Measurements from ENCODE around the gene NRG2. TPM values are rescaled to one million over a fixed set of nuclear protein-coding genes. Genes with fewer than 3 reads are reported as not detected.

NRG2 gene
- not detected in 2 replicates for total RNA-seq (2014; rRNA removed; shearing (Covaris generic))

DNA sequence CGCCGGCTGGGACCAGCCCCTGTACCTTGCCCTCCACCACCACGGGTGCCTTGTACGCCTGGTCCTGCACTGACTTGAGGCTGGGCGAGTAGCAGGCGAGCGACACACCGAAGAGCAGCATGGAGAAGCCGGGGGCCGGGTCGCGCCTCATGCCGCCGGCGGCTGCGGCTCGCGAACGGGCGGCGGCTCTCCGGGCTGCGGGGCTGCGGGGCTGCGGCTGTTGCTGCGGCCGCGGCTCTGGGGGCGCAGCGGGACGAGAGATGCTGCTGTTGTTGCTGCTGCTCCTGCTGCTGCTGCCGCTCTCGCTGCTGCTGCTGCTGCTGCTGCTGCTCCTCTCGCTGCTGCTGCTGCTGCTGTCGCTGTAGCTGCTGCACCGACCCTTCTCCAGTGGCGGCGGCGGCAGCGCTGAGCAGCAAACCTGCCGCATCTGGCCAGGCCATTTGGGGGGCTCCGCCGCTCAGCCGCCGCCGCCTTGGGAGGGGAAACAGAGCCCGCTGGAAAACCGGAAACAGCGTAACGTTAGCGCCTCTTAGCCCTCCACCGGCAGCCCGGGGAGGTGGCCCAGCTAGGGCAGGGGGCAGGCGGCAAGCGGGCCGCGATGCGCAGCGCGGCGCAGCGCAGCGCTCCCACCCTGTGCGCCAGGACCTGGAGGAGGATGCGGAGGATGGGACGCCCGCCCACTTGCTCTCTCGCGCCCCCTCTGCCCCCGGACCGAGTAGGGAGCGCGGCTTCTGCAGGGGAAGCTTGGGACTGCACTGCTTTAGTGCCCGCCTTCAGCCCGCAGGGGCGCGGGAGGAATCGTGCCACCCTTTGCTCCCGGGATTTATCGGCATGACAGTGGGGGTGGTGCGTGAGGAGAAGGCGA is at the start of gene NRG2:
Gene NRG2, minus strand, starts transcription at position 657 of the 865 bp plus-strand sequence.
- DNase-seq (ENCODE audit: low spot score), result no peak

DNA sequence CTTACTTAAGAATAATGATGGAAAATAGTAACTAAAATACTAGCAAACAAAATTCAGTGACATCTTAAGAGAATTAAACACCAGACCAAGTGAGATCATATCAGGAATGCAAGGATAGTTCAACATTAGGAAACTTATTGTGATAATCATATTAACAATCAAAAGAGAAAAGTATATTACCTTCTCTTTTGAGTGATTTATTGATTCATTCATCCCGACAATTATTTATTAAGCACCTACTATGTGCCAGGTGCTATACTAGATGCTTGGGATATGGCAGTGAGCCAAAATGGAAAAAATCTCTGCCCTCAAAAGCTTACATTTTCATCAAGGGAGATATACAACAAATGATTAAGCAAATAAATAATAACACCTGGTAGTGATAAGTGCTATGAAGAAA is 47.2 kb upstream of the NRG2 start:
- no peak for DNase-seq (ENCODE audit: low spot score)

DNA sequence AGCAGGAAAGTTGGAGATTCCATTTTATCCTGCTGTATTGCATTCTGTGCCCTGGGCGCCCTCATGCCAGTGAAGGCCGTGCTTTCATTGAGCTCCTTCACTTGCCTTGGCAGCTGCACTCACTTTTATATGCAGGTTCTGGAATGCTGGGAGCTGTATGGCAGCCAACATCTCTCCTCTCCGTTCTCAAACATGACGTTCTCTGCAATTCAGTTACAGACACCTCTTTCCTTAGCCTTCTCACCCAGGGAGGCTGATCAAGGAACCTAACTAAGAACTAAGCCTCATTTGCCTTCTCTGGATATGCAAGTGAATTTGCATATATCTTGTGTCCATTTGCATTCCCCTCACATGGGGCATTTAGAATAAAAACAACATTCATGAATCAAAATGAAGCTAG is 41.4 kb upstream of the NRG2 start:
- DNase-seq (ENCODE audit: low spot score), result no peak

DNA sequence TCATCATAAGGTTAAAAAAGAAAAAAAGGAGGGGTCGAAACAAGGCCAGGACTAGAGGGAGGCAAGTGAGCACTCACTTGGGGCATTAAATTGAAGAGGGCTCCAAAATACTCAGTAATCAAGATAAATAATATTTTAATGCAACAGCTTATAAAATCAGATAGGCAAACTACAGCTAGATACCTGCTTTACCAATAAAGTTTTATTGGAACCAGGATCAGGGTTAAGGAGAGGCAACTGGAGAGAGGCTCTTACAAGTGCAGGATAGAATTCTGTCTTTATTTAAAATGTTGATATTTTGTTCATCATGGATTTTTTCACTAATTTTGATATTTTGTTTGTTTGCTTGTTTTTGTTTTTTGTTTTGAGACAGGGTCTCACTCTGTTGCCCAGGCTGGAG is 40.6 kb upstream of the NRG2 start:
- no peak for DNase-seq (ENCODE audit: low spot score)

DNA sequence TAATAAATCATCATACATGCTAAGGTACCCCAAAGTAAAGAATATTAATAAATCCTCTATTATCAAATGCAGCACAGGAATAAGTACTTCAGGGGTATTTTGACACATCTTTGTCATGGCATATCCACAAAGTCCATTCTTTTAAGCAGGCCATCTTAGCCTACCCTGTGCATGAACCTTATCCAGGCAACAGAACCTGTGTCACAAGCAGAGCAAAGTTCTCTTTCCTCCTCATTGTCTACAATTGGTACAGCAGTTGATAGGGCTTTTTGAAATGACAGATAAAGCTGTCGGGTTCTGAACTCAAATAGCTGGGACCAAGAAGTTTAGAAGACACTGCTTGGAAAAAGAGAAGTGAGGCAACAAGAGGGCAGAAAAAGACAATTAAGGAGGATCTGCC is 40.0 kb upstream of the NRG2 start:
- no peak for DNase-seq (ENCODE audit: low spot score)

DNA sequence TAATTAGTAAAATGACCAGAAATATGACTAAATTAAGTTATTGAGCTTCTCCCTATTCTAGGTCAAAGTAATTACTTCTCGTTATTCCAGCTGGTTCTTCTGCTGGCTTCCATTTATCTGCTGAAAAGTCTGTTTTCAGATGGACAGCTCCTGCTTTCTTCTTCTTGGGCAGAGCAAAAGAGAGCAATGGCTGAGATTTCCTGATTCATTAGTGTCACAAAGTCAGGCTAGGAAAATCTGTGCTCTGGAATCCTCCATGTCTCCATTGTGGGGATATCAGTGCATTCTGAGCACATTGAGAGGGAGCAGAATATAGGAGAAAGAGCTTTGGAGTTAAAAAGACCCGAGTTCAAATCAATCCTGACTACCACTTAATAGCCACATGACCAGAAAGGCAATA is 33.7 kb upstream of the NRG2 start:
- no peak for DNase-seq (ENCODE audit: low spot score)

DNA sequence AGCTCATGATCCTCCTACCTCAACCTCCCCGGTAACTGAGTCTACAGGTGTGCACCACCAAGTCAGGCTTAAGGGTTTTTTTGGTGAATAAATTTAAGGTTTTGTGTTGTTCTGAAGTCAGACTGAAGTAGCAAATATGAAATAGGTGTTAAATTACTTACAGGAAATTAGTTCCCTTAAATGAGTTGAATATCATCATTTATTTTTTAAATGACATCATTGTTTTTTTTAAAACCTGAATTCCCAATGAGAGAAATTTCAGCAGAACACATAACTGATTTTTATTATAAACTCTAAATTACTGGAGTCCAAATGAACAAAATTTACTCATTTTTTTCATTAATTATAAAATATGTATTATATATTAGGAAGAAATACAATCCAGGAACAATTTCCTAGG is 33.0 kb upstream of the NRG2 start:
- no peak for DNase-seq (ENCODE audit: low spot score)

DNA sequence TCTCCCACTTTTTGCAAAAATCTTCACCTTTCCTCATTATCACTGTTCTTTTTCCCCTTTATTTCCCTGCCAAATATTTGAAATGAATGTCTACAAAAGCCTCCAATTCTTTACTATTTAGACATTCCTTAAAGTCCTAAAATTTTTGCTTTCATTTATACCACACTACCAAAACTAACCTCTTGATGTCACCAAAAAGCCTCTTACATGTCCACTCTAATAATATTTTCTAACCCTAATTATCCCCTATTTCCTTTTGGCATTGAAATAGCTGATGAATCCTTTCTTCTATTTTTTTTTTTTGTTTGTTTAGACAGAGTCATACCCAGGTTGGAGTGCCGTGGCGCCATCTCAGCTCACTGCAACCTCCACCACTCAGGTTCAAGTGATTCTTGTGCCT is 32.3 kb upstream of the NRG2 start:
- DNase-seq (ENCODE audit: low spot score), result peak; percentile 11

DNA sequence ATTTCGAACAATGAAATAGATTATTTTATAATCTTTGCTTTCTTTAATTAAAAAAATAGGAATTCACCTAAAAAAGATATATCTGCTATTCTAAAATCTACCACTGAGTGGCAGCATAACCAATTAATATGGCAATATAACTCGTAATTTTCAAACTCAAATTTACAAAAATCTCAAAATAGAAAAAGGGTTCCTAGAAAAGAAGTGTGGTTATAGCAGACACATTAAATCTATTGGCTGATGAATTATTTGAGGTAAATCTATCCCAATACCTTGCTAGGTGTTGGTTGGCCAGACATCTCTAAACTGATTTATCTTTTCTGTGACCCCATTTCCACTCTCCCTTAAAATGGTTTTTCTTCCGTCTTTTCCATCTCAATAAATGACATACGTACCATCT is 30.2 kb upstream of the NRG2 start:
- peak; percentile 42 for DNase-seq (ENCODE audit: low spot score)

DNA sequence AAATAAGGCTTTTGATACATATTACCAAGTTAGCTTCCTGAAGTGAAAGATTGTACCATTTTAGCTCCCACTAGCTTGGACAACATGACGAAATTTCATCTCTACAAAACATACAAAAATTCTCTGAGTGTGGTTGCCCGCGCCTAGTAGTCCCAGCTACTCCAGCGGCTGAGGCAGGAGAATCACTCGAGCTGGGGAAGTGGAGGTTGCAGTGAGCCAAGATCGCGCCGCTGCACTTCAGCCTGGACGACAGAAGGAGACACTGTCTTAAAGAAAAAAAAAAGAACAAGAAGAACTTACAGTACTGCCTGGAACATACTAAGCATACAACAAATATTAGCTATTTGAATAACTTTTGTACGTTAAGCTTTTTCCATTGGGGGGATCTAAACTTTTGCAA is 29.7 kb upstream of the NRG2 start:
- no peak for DNase-seq (ENCODE audit: low spot score)

DNA sequence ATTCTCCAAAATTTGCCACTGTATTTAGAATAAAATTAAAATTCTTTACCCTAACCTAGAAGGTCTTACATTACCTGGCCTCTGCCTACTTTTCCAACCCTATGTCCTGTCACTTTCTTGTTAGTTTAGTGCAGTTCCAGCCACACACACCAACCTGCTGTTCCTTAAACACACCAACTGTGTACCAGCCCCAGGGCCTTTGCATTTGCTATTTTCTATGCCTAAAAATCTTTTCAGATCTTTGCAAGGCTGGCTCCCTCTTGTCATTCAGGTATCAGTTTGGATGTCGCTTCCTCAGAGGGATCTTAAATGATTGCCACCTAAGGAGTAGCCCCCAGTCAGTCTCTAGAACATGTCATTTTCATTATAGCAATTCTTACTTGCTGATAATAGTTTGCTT is 17.7 kb upstream of the NRG2 start:
- no peak for DNase-seq (ENCODE audit: low spot score)

DNA sequence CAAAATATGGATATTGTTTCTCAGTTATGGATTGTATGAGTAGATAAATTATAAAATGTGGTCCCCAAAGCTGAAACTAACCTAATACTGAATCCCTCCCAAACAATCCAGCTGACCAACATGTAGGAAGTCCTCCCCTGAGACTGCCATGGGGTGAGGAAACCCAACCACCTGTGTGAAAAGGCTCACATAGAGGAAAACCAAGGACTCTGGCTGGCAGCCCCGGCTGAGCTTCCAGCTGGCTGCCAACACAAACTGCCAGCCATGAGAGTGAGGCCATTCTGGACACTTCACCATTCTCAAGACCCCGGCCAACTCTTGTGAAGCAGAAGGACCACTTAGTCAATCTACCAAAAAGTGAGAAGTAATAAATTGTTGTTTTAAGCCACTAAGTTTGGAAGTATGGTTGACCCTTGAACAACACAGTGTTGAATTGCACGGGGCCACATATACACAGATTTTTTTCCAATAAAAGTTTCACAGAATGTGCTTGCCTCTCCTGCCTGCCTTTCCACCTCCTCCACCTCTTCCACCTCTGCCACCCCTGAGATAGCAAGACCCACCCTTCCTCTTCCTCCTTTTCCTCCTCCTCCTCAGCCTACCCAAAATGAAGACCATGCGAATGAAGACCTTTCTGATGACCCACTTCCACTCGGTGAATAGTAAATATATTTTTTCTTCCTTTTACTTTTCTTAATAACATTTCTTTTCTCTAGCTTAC is 15.3 kb upstream of the NRG2 start:
- DNase-seq (ENCODE audit: low spot score), result no peak

DNA sequence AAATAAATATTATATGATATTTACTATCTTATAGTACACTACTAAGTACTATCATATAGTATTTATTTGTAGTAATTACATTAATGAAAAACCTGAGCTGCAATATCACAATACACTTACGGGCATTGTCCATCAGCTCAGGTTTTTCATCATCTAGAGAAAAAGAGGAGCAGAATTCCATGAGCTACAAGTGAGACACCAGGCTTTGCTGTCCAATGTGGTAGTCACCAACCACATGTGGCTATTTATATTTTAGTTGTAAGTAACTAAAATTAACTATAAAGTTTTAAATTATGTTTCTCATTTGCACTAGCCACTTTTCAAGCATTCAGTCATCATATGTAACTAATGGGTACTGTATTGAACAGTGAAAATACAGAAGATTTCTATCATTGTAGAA is 13.8 kb upstream of the NRG2 start:
- no peak for DNase-seq (ENCODE audit: low spot score)

DNA sequence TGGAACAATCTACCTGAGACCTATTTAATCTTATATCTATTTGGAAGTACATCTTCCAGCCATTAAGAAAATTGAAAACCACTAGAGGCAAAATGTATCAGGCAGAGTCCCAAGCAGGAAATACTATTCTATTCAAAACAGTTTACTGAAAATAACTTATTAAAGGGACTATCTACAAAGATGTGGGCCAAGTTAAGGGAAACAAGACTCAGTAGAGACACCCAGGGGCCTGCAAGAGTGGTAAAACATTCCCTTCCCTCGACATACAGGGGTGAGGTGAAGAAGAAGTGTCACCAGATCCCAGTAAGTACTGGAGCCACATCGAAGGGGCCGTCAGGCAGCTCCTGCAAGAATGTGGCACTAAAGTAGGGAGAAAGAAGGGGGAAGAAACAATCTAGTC is 12.1 kb upstream of the NRG2 start:
- no peak for DNase-seq (ENCODE audit: low spot score)

DNA sequence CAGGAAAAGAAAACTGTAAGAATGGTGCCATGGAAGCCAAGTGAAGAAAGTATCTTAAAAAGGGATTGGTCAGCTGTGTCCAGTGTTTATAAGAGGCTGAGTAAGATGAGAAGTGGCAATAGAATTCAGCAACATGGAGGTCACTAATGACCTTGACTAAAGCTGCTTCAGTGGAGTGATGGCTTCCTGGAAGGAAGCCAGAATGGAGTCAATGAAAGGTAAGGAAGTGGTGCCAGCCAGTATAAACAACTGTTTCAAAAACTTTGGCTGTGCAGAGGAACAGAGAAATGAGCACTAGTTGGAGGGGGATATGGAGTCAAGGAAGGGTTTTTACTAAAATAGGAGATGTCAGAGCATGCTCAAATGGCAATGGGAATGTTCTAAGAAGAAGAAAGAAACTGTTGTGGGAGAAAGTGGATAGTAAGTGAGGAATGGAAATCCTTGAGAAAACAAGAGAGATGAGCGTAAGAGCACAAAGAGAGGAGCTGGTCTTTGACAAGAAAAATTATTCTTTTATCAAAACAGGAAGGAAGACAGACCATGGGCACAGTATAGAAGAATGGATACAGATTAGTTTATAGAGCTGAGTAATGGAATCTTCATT is 11.1 kb upstream of the NRG2 start:
- no peak for DNase-seq (ENCODE audit: low spot score)

DNA sequence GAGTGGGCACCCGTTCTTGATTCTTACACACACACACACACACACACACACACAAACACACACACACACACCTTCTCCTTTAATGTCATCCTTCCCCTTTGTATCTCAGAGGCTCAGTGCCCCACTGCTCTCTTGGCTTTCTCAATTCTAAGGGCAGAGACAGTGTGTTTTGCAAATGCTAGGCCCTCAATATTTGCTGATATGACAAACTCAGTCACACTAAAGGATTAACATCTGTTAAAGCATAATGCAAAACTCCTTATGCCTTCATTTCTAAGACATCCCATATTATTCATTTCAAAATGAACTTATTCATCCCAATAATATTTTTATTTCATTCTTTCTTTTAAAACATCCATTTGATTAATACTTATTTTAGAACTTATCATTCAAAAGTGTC is 8.9 kb upstream of the NRG2 start:
- no peak for DNase-seq (ENCODE audit: low spot score)

DNA sequence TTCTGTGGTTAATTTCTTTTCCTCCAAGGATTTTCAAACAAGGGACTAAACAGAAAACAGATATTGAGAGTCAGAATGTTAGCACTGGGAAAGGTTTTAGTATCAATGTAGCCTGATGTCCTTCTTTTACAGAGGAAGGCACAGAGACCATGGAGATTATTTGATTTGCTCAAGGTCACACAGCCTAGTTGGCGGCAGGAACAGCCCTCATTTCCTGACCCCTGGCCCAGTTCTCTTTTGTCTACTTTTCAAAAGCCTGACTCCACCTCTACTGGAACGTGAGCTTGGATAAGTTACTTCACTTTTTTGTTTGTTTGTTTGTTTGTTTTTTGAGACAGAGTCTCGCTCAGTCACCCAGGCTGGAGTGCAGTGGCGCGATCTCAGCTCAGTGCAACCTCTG is 6.6 kb upstream of the NRG2 start:
- no peak for DNase-seq (ENCODE audit: low spot score)

DNA sequence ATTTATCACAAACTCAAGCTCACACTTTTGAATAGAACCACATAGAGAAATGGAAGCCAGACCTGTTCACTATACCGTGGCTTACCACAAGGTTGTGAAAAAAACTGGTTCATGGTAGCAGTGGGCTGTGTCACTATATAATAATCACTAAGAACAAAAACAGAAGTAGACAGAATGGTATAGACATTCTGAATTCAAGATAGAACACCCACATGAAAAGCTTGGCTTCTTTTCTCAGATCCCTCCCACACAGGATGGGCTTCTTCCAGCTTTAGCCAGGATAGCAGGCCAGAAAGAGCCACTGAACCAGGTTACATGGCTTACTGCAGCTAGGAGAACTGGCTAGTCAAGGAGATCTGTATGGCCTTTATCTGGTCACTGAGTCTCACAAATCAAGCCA is 6.1 kb upstream of the NRG2 start:
- DNase-seq (ENCODE audit: low spot score), result no peak

DNA sequence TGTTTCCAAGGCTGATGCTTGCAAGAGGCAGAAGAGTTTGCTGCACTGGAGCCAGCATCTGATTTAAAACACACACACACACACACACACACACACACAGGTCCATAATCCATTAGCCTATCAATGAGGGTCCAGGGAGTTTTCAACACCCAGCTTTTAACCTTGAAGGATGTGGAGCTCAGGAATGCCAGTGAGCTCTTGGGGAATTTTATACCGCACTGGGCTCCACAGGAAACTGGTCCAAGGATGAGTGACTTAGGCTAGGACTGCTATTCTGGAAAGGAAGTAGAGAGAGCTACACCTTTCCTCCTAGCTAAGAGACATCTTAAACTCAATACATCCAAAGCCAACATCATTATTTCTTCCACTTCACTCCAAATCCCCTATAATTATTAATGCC is 942 bp upstream of the NRG2 start:
- DNase-seq (ENCODE audit: low spot score), result no peak

DNA sequence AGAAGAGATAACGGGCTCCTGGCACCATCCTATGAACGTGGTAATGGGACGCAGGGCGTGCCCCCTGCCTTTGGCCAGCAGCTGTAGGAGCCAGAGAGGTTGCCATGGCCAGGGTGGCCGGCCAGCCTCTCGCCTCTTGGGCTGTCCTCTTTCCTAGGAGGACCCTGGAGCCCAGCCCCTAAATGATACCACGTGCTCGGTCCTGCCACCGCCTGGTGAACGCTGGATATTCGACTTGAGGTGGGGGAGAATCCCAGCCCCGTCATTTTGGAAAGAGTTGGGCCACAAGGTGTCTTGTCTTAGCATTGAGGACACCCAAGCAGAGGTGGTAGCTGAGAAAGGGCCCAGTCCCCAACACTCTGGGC is 391 bp upstream of the NRG2 start:
- no peak for DNase-seq (ENCODE audit: low spot score)

DNA sequence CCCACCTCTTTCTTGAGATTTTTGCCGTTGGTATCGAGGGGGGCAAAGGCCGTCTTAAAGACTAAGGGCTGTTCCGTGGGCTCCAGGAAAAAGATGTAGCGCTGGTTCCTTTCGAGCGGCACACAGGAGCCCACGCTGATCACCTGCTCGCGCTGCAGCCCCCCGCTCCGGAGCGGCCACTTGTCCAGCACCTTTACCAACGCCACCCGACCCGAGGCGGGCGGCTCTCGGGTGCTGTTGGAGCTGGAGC is 781 bp downstream of the NRG2 start:
- DNase-seq (ENCODE audit: low spot score), result no peak

DNA sequence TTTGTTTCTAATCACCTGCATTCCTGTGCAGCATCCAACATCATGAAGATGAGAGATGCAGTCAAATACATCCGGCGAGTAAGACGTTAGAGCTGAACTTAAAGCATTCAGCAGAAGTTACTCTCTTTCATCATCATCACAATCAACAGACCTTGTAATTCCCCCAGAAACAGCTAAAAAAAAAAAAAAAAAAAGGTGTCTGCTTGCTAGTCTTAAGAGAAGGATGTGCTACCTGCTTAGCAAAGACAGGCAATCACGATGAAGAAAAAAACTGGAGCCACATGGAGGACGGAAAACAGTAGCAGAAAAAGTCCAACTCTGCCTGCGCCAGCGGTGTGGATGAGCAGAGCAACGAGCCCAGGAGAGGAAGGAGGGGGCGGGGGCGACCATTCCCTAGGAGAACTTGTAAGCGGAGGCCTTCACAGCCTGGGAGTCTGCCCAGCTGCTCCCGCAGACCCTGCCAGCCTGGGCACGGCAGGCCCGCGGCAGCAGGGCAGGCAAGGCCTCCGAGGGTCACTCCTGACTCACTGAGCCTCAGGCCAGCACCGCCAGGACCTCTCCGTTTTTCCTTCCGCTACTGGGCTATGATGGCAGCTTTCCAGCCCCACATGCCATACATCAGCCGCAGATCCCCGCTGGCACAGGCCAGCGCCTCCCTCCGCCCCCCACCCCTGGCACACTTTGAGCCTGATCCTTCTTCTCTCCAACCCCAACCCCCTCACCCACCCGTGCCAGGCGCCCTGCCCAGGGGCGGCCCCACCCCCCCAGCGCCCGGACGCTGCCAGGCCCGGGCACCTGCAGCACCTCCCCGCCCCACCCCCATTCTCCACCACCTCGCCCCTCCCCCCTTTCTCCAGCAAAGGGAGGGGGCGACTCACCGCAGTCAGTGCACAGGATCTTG is 1.4 kb downstream of the NRG2 start:
- peak; percentile 10 for DNase-seq (ENCODE audit: low spot score)

Measured in HT-29 (cell line).